ENCODE results near the gene MYADML2. TPM values are rescaled to one million over a fixed set of nuclear protein-coding genes. Genes with fewer than 3 reads are reported as not detected.

MYADML2 gene
- total RNA-seq, 1 donor from 2014 or later, result 0.41 TPM

- DNase-seq (ENCODE audit: low spot score in 2 of 2), result peak in 1 of 2 donors; percentile 55
- FAIRE-seq, result no peak
Measured at GRCh38 chr17:81941484-81942166, 5.4 kb downstream of the MYADML2 start.

GRCh38 chr17:81940538-81941483 is 6.2 kb downstream of the MYADML2 start:
- no peak for DNase-seq (ENCODE audit: low spot score in 2 of 2)
- FAIRE-seq, result no peak

GRCh38 chr17:81939881-81940385 is 7.1 kb downstream of the MYADML2 start:
- FAIRE-seq (no peak), DNase-seq (ENCODE audit: low spot score in 2 of 2) (peak in 1 of 2 donors; percentile 66)

- DNase-seq (ENCODE audit: low spot score in 2 of 2) (no peak), FAIRE-seq (no peak)
Measured at GRCh38 chr17:81939218-81939617, 7.8 kb downstream of the MYADML2 start.

- FAIRE-seq (no peak), DNase-seq (ENCODE audit: low spot score in 2 of 2) (no peak)
Measured at GRCh38 chr17:81935709-81936084, 11.3 kb downstream of the MYADML2 start.

GRCh38 chr17:81934850-81935708 is 12.0 kb downstream of the MYADML2 start:
- FAIRE-seq, result no peak
- no peak for DNase-seq (ENCODE audit: low spot score in 2 of 2)

GRCh38 chr17:81934098-81934757 is 12.8 kb downstream of the MYADML2 start:
- FAIRE-seq, result no peak
- DNase-seq (ENCODE audit: low spot score in 2 of 2), result no peak

GRCh38 chr17:81933178-81933699 is 13.8 kb downstream of the MYADML2 start:
- no peak for DNase-seq (ENCODE audit: low spot score in 2 of 2)
- no peak for FAIRE-seq

GRCh38 chr17:81932333-81932983 is 14.6 kb downstream of the MYADML2 start:
- FAIRE-seq, result no peak
- no peak for DNase-seq (ENCODE audit: low spot score in 2 of 2)

- no peak for DNase-seq (ENCODE audit: low spot score in 2 of 2)
- no peak for FAIRE-seq
Measured at GRCh38 chr17:81931557-81932332, 15.3 kb downstream of the MYADML2 start.

GRCh38 chr17:81931189-81931556 is 15.9 kb downstream of the MYADML2 start:
- DNase-seq (ENCODE audit: low spot score in 2 of 2) (no peak), FAIRE-seq (no peak)

GRCh38 chr17:81930142-81931125 is 16.6 kb downstream of the MYADML2 start:
- no peak for DNase-seq (ENCODE audit: low spot score in 2 of 2)
- FAIRE-seq, result no peak

GRCh38 chr17:81929253-81930141 is 17.5 kb downstream of the MYADML2 start:
- DNase-seq (ENCODE audit: low spot score in 2 of 2) (no peak), FAIRE-seq (no peak)

GRCh38 chr17:81928544-81929252 is 18.3 kb downstream of the MYADML2 start:
- no peak for FAIRE-seq
- DNase-seq (ENCODE audit: low spot score in 2 of 2), result no peak

GRCh38 chr17:81927653-81928543 is 19.1 kb downstream of the MYADML2 start, which contains the start of gene MAFG:
Gene MAFG, minus strand, starts transcription at chr17:81927735. Its CDS starts 4,550 bp downstream, at chr17:81923185.
- no peak for FAIRE-seq
- DNase-seq (ENCODE audit: low spot score in 2 of 2), result peak; percentile 100
